ENCODE results near the gene LRG1. TPM values are rescaled to one million over a fixed set of nuclear protein-coding genes. Genes with fewer than 3 reads are reported as not detected.

LRG1 gene
- total and polyA plus RNA-seq, 2 of the 13 experiments (the other 11 are each of a cell fraction or from before 2014, with no cell fraction given), result 12.0 to 39.3 TPM

DNA sequence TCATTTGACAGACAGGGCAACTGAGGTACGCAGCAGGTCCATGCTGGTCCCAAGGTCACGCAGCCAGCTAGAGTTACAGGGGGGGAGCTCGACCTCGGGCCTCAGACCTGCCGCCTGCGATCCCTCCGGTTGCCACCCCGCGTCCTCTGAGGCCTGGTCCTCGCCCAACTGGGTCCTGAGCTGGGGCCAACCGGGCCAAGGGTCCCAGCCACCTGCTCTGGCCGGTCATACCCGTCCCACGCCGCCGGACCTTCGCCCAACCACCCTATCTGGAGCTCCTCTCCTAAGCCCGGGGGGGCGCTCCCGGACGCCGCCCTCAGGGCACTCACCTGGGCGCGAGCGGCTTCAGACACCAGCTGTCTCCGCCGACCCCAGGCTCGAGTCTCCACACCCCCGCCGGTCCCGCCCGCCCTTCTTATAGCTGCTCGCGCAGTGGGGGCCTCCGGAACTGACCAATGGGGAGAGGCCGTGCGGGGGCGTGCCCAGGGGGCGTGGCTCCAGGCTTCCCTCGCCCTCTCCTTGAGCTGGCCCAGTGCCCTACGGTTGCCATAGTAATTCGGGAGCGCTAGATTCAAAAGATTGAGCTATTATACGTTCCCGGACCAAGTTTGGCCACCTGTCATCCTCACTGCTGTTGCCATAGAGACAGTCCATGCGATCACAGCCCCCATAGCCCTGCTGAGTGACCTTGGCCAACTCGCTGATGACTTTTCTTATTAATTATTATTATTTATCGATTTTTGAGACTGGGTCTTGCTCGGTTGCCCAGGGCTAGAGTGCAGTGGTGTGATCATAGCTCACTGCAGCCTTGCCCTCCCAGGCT is 4.8 kb downstream of the LRG1 start, which contains the start of gene PLIN5 (continued):
- TF ChIP-seq ZNF709 (CRISPR knock-in tag; IDR thresholded peaks at IDR 0.05), result no peak
- TF ChIP-seq ZNF563 (CRISPR knock-in tag; IDR thresholded peaks at IDR 0.05), result 0 out of 2 replicates have a peak, but pooled peaks have one; percentile 55
- no peak for TF ChIP-seq SALL2 (CRISPR knock-in tag; IDR thresholded peaks at IDR 0.05)
- TF ChIP-seq, protein P1, sequence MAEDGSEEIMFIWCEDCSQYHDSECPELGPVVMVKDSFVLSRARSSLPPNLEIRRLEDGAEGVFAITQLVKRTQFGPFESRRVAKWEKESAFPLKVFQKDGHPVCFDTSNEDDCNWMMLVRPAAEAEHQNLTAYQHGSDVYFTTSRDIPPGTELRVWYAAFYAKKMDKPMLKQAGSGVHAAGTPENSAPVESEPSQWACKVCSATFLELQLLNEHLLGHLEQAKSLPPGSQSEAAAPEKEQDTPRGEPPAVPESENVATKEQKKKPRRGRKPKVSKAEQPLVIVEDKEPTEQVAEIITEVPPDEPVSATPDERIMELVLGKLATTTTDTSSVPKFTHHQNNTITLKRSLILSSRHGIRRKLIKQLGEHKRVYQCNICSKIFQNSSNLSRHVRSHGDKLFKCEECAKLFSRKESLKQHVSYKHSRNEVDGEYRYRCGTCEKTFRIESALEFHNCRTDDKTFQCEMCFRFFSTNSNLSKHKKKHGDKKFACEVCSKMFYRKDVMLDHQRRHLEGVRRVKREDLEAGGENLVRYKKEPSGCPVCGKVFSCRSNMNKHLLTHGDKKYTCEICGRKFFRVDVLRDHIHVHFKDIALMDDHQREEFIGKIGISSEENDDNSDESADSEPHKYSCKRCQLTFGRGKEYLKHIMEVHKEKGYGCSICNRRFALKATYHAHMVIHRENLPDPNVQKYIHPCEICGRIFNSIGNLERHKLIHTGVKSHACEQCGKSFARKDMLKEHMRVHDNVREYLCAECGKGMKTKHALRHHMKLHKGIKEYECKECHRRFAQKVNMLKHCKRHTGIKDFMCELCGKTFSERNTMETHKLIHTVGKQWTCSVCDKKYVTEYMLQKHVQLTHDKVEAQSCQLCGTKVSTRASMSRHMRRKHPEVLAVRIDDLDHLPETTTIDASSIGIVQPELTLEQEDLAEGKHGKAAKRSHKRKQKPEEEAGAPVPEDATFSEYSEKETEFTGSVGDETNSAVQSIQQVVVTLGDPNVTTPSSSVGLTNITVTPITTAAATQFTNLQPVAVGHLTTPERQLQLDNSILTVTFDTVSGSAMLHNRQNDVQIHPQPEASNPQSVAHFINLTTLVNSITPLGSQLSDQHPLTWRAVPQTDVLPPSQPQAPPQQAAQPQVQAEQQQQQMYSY (CRISPR knock-in tag; IDR thresholded peaks at IDR 0.05), result no peak
- no peak for TF ChIP-seq ZNF350 (CRISPR knock-in tag; IDR thresholded peaks at IDR 0.05; ENCODE audit: borderline replicate concordance, low read depth)
- 0 out of 2 replicates have a peak, but pooled peaks have one; percentile 30 for TF ChIP-seq GATAD1 (CRISPR knock-in tag; IDR thresholded peaks at IDR 0.05)
- peak; percentile 76 for TF ChIP-seq SP4 (CRISPR knock-in tag; IDR thresholded peaks at IDR 0.05)
- TF ChIP-seq RFX1 (IDR thresholded peaks at IDR 0.05), result peak; percentile 83
- TF ChIP-seq, protein P2, sequence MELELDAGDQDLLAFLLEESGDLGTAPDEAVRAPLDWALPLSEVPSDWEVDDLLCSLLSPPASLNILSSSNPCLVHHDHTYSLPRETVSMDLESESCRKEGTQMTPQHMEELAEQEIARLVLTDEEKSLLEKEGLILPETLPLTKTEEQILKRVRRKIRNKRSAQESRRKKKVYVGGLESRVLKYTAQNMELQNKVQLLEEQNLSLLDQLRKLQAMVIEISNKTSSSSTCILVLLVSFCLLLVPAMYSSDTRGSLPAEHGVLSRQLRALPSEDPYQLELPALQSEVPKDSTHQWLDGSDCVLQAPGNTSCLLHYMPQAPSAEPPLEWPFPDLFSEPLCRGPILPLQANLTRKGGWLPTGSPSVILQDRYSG (CRISPR knock-in tag; IDR thresholded peaks at IDR 0.05), result no peak
- no peak for TF ChIP-seq ZNF333 (CRISPR knock-in tag; IDR thresholded peaks at IDR 0.05; ENCODE audit: borderline replicate concordance)
- TF ChIP-seq REPIN1 (CRISPR knock-in tag; IDR thresholded peaks at IDR 0.05; ENCODE audit: borderline replicate concordance, low read depth), result no peak; the same call in 1 of the 2 replicates
- TF ChIP-seq HDAC1 (CRISPR knock-in tag; IDR thresholded peaks at IDR 0.05), result peak; percentile 45; the same call in 1 of the 2 replicates
- no peak for TF ChIP-seq ZNF260 (CRISPR knock-in tag; IDR thresholded peaks at IDR 0.05; ENCODE audit: borderline replicate concordance, low read depth)
- TF ChIP-seq, protein P3, sequence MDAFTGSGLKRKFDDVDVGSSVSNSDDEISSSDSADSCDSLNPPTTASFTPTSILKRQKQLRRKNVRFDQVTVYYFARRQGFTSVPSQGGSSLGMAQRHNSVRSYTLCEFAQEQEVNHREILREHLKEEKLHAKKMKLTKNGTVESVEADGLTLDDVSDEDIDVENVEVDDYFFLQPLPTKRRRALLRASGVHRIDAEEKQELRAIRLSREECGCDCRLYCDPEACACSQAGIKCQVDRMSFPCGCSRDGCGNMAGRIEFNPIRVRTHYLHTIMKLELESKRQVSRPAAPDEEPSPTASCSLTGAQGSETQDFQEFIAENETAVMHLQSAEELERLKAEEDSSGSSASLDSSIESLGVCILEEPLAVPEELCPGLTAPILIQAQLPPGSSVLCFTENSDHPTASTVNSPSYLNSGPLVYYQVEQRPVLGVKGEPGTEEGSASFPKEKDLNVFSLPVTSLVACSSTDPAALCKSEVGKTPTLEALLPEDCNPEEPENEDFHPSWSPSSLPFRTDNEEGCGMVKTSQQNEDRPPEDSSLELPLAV (CRISPR knock-in tag; conservative IDR thresholded peaks at IDR 0.05; ENCODE audit: low read depth), result no peak
- TF ChIP-seq, protein P4, sequence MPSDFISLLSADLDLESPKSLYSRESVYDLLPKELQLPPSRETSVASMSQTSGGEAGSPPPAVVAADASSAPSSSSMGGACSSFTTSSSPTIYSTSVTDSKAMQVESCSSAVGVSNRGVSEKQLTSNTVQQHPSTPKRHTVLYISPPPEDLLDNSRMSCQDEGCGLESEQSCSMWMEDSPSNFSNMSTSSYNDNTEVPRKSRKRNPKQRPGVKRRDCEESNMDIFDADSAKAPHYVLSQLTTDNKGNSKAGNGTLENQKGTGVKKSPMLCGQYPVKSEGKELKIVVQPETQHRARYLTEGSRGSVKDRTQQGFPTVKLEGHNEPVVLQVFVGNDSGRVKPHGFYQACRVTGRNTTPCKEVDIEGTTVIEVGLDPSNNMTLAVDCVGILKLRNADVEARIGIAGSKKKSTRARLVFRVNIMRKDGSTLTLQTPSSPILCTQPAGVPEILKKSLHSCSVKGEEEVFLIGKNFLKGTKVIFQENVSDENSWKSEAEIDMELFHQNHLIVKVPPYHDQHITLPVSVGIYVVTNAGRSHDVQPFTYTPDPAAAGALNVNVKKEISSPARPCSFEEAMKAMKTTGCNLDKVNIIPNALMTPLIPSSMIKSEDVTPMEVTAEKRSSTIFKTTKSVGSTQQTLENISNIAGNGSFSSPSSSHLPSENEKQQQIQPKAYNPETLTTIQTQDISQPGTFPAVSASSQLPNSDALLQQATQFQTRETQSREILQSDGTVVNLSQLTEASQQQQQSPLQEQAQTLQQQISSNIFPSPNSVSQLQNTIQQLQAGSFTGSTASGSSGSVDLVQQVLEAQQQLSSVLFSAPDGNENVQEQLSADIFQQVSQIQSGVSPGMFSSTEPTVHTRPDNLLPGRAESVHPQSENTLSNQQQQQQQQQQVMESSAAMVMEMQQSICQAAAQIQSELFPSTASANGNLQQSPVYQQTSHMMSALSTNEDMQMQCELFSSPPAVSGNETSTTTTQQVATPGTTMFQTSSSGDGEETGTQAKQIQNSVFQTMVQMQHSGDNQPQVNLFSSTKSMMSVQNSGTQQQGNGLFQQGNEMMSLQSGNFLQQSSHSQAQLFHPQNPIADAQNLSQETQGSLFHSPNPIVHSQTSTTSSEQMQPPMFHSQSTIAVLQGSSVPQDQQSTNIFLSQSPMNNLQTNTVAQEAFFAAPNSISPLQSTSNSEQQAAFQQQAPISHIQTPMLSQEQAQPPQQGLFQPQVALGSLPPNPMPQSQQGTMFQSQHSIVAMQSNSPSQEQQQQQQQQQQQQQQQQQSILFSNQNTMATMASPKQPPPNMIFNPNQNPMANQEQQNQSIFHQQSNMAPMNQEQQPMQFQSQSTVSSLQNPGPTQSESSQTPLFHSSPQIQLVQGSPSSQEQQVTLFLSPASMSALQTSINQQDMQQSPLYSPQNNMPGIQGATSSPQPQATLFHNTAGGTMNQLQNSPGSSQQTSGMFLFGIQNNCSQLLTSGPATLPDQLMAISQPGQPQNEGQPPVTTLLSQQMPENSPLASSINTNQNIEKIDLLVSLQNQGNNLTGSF (CRISPR knock-in tag; IDR thresholded peaks at IDR 0.05), result no peak
- no peak for TF ChIP-seq ARNT (IDR thresholded peaks at IDR 0.05)
- TF ChIP-seq RAD21 (CRISPR knock-in tag; IDR thresholded peaks at IDR 0.05), result peak; percentile 33; the same call in 1 of the 2 replicates
